ENCODE results near the gene FNDC10. TPM values are rescaled to one million over a fixed set of nuclear protein-coding genes. Genes with fewer than 3 reads are reported as not detected.
A peak's percentile ranks its signal among the peaks of the same experiment; 100 is the strongest.
"Not testable (repeated sequence)": the region's sequence is repeated elsewhere in the genome, so short reads cannot be mapped to it uniquely, and the experiment has no call there.

Gene FNDC10
- 12.4 TPM for polyA plus RNA-seq (2013, experiment 1 of 2)
- polyA plus RNA-seq (2013, experiment 2 of 2): 11.8 TPM

- Histone ChIP-seq H3K18ac (ENCODE audit: low read length) (peak within 1 kb of the TSS; percentile 96), H3K27me3 (ENCODE audit: control insufficient read depth in 3 of 3, insufficient read depth in 3 of 3, low read depth in 1 of 3, low read length in 3 of 3) (peaks cover 20 to 59% (median 26%) of the 10 kb centered on the region in 3 experiments), H3K27ac (replicated peaks; ENCODE audit: low read length) (no peak within 1 kb of the TSS), H3K9ac (ENCODE audit: low read depth, low read length, poor library complexity) (peak within 1 kb of the TSS; percentile 92), H2AFZ (ENCODE audit: low read length) (peak within 1 kb of the TSS; percentile 97), H3K79me1 (ENCODE audit: low read depth, low read length) (peaks cover 2% of the 10 kb centered on the region), H3K23ac (ENCODE audit: low read depth, low read length, poor library complexity) (peak within 1 kb of the TSS; percentile 96), H4K8ac (ENCODE audit: low read depth, low read length) (peak within 1 kb of the TSS; percentile 43), H2BK12ac (ENCODE audit: low read length) (peak within 1 kb of the TSS; percentile 41), H3K14ac (ENCODE audit: low read length) (peak within 1 kb of the TSS; percentile 100), H2AK5ac (ENCODE audit: low read depth, low read length) (peak within 1 kb of the TSS; percentile 86), H2BK15ac (ENCODE audit: low read length) (peak within 1 kb of the TSS; percentile 67), H3K36me3 (replicated peaks in 1 of 2; ENCODE audit: control insufficient read depth in 2 of 2, insufficient read depth in 2 of 2, low read length in 2 of 2) (no peaks in the 10 kb centered on the region), H3K9me3 (replicated peaks in 1 of 2; ENCODE audit: control insufficient read depth in 2 of 2, insufficient read depth in 1 of 2, low read depth in 1 of 2, low read length in 2 of 2) (peaks cover 0 to 2% of the 10 kb centered on the region in 2 donors), H2BK120ac (ENCODE audit: low read depth, low read length) (no peak within 1 kb of the TSS), H2BK5ac (ENCODE audit: low read length) (peak within 1 kb of the TSS; percentile 24), H3K4ac (ENCODE audit: low read length) (peak within 1 kb of the TSS; percentile 37), H3K4me1 (ENCODE audit: control insufficient read depth in 2 of 2, insufficient read depth in 1 of 2, low read depth in 1 of 2, low read length in 2 of 2) (peaks cover 10 to 22% of the 10 kb centered on the region in 2 donors), H4K91ac (ENCODE audit: low read depth, low read length, poor library complexity) (no peak within 1 kb of the TSS), H3K4me3 (ENCODE audit: low read length in 2 of 2) (peak within 1 kb of the TSS; percentile 61 to 84), H3K4me2 (ENCODE audit: insufficient read depth, low read length, poor library complexity, severe bottlenecking) (peak within 1 kb of the TSS; percentile 93)
- DNase-seq (ENCODE audit: low spot score): no peak
- no CpG with 5 or more reads among the region's 125 CpGs for WGBS, 2 donors (ENCODE audit: extremely low coverage in 2 of 2, insufficient read length in 2 of 2, insufficient replicate concordance in 1 of 2)
Measured at GRCh38 chr1:1599935-1600860, at the start of gene FNDC10. TSS of gene FNDC10 (minus strand) at chr1:1600135. CDS start at chr1:1600015, 120 bp downstream.

DNA sequence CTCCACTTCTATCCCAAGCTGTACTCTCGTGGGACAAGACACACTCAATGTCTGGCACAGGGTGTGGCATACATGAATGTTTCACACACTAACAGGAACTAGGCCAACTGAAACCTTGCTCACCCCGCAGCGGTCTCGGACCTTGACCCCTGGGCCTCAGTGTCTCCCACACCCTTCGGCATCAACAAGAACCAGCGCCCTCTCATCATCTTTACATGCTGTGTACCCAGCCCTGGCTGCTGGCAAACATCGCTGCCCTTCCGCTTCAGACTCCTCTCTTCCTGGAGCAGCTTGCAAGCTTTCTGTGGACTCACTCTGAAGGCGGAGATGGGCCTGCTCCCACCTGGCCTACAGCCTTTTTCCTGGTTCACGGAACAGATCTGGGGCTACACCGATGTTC lies 48.3 kb upstream of the FNDC10 start:
- H4K8ac ChIP-seq (ENCODE audit: low read depth, low read length); H3K4me1 ChIP-seq (ENCODE audit: control insufficient read depth in 2 of 2, insufficient read depth in 1 of 2, low read depth in 1 of 2, low read length in 2 of 2); H3K4me3 ChIP-seq (ENCODE audit: low read length in 2 of 2); H3K18ac ChIP-seq (ENCODE audit: low read length); H3K9me3 ChIP-seq (replicated peaks in 1 of 2; ENCODE audit: control insufficient read depth in 2 of 2, insufficient read depth in 1 of 2, low read depth in 1 of 2, low read length in 2 of 2); H4K91ac ChIP-seq (ENCODE audit: low read depth, low read length, poor library complexity); H3K79me1 ChIP-seq (ENCODE audit: low read depth, low read length); H3K27ac ChIP-seq (replicated peaks; ENCODE audit: low read length); H2BK5ac ChIP-seq (ENCODE audit: low read length); H3K4me2 ChIP-seq (ENCODE audit: insufficient read depth, low read length, poor library complexity, severe bottlenecking); H2BK120ac ChIP-seq (ENCODE audit: low read depth, low read length); DNase-seq (ENCODE audit: low spot score); H3K14ac ChIP-seq (ENCODE audit: low read length); H2BK12ac ChIP-seq (ENCODE audit: low read length); H3K23ac ChIP-seq (ENCODE audit: low read depth, low read length, poor library complexity); H2AK5ac ChIP-seq (ENCODE audit: low read depth, low read length); H2BK15ac ChIP-seq (ENCODE audit: low read length); H3K4ac ChIP-seq (ENCODE audit: low read length); H2AFZ ChIP-seq (ENCODE audit: low read length); H3K9ac ChIP-seq (ENCODE audit: low read depth, low read length, poor library complexity); H3K27me3 ChIP-seq (ENCODE audit: control insufficient read depth in 3 of 3, insufficient read depth in 3 of 3, low read depth in 1 of 3, low read length in 3 of 3): not testable (repeated sequence)
- WGBS, 2 donors (ENCODE audit: extremely low coverage in 2 of 2, insufficient read length in 2 of 2, insufficient replicate concordance in 1 of 2): no CpG with 5 or more reads among the region's 11 CpGs
- peaks cover 27 to 65% of the 10 kb centered on the region in 2 donors for H3K36me3 ChIP-seq (replicated peaks in 1 of 2; ENCODE audit: control insufficient read depth in 2 of 2, insufficient read depth in 2 of 2, low read length in 2 of 2)

- not testable (repeated sequence) for H3K4me1 ChIP-seq (ENCODE audit: control insufficient read depth in 2 of 2, insufficient read depth in 1 of 2, low read depth in 1 of 2, low read length in 2 of 2); H4K91ac ChIP-seq (ENCODE audit: low read depth, low read length, poor library complexity); H2BK15ac ChIP-seq (ENCODE audit: low read length); H3K14ac ChIP-seq (ENCODE audit: low read length); DNase-seq (ENCODE audit: low spot score); H2BK120ac ChIP-seq (ENCODE audit: low read depth, low read length); H2AK5ac ChIP-seq (ENCODE audit: low read depth, low read length); H3K4ac ChIP-seq (ENCODE audit: low read length); H4K8ac ChIP-seq (ENCODE audit: low read depth, low read length); H2AFZ ChIP-seq (ENCODE audit: low read length); H3K23ac ChIP-seq (ENCODE audit: low read depth, low read length, poor library complexity); H3K9me3 ChIP-seq (replicated peaks in 1 of 2; ENCODE audit: control insufficient read depth in 2 of 2, insufficient read depth in 1 of 2, low read depth in 1 of 2, low read length in 2 of 2); H3K79me1 ChIP-seq (ENCODE audit: low read depth, low read length); H2BK12ac ChIP-seq (ENCODE audit: low read length); H3K9ac ChIP-seq (ENCODE audit: low read depth, low read length, poor library complexity); H3K27me3 ChIP-seq (ENCODE audit: control insufficient read depth in 3 of 3, insufficient read depth in 3 of 3, low read depth in 1 of 3, low read length in 3 of 3); H2BK5ac ChIP-seq (ENCODE audit: low read length); H3K4me2 ChIP-seq (ENCODE audit: insufficient read depth, low read length, poor library complexity, severe bottlenecking); H3K4me3 ChIP-seq (ENCODE audit: low read length in 2 of 2); H3K18ac ChIP-seq (ENCODE audit: low read length); H3K27ac ChIP-seq (replicated peaks; ENCODE audit: low read length)
- peaks cover 26 to 59% of the 10 kb centered on the region in 2 donors for H3K36me3 ChIP-seq (replicated peaks in 1 of 2; ENCODE audit: control insufficient read depth in 2 of 2, insufficient read depth in 2 of 2, low read length in 2 of 2)
- WGBS, 2 donors (ENCODE audit: extremely low coverage in 2 of 2, insufficient read length in 2 of 2, insufficient replicate concordance in 1 of 2): no CpG with 5 or more reads among the region's 17 CpGs
Measured at GRCh38 chr1:1647567-1648241, 47.8 kb upstream of the FNDC10 start.

DNA sequence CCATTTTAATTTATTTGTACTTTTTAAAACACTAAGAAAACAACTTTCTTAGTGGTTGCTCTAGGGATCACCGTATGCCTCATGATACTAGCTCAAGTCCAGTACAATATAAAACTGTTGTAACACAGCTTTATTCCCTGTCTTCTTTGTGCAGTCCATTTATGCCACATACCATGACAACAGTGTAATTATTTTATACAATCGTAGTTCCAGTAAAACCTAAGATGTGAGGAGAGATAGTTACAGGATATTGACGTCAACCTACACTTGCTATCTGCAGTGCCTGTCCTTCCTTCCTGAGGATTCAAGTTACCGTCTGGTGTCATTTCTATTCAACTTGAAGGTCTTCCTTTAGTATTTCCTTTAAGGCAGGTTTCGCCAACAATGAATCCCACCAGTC lies 46.4 kb upstream of the FNDC10 start:
- not testable (repeated sequence) for H4K91ac ChIP-seq (ENCODE audit: low read depth, low read length, poor library complexity); H2BK120ac ChIP-seq (ENCODE audit: low read depth, low read length); H3K18ac ChIP-seq (ENCODE audit: low read length); H2AFZ ChIP-seq (ENCODE audit: low read length); H3K27ac ChIP-seq (replicated peaks; ENCODE audit: low read length); H2BK12ac ChIP-seq (ENCODE audit: low read length); H3K79me1 ChIP-seq (ENCODE audit: low read depth, low read length); DNase-seq (ENCODE audit: low spot score); H3K27me3 ChIP-seq (ENCODE audit: control insufficient read depth in 3 of 3, insufficient read depth in 3 of 3, low read depth in 1 of 3, low read length in 3 of 3); H4K8ac ChIP-seq (ENCODE audit: low read depth, low read length); H3K9ac ChIP-seq (ENCODE audit: low read depth, low read length, poor library complexity); H2AK5ac ChIP-seq (ENCODE audit: low read depth, low read length); H3K4me1 ChIP-seq (ENCODE audit: control insufficient read depth in 2 of 2, insufficient read depth in 1 of 2, low read depth in 1 of 2, low read length in 2 of 2); H3K14ac ChIP-seq (ENCODE audit: low read length); H3K9me3 ChIP-seq (replicated peaks in 1 of 2; ENCODE audit: control insufficient read depth in 2 of 2, insufficient read depth in 1 of 2, low read depth in 1 of 2, low read length in 2 of 2); H2BK15ac ChIP-seq (ENCODE audit: low read length); H3K4ac ChIP-seq (ENCODE audit: low read length); H3K4me2 ChIP-seq (ENCODE audit: insufficient read depth, low read length, poor library complexity, severe bottlenecking); H2BK5ac ChIP-seq (ENCODE audit: low read length); H3K23ac ChIP-seq (ENCODE audit: low read depth, low read length, poor library complexity); H3K4me3 ChIP-seq (ENCODE audit: low read length in 2 of 2)
- no CpG with 5 or more reads among the region's 5 CpGs for WGBS, 2 donors (ENCODE audit: extremely low coverage in 2 of 2, insufficient read length in 2 of 2, insufficient replicate concordance in 1 of 2)
- H3K36me3 ChIP-seq (replicated peaks in 1 of 2; ENCODE audit: control insufficient read depth in 2 of 2, insufficient read depth in 2 of 2, low read length in 2 of 2): peaks cover 17 to 46% of the 10 kb centered on the region in 2 donors
